HepG2 (cell line): ENCODE data around the gene GSTT2B. TPM values are rescaled to one million over a fixed set of nuclear protein-coding genes. Genes with fewer than 3 reads are reported as not detected.

Experiments used
- ATF2 ChIP-seq: sonication (generic); formaldehyde crosslinking; IDR thresholded peaks from 2 replicates; pipeline ENCODE4 v1.4.0; 2020; ENCODE audit warnings: missing genetic modification reagents
- ELF4 ChIP-seq: sonication (generic); formaldehyde crosslinking; IDR thresholded peaks from 2 replicates; pipeline ENCODE4 v1.5.0; 2020; ENCODE audit warnings: missing genetic modification reagents, mild to moderate bottlenecking, moderate library complexity, borderline replicate concordance
- FOXK1 ChIP-seq: sonication (generic); formaldehyde crosslinking; IDR thresholded peaks from 2 replicates; pipeline ENCODE4 v1.4.0; 2020; ENCODE audit warnings: low read depth, missing genetic modification reagents, borderline replicate concordance
- FOXK2 ChIP-seq: fragments of 450-650 bp; IDR thresholded peaks from 2 replicates; pipeline ENCODE4 v1.6.1; 2016
- IKZF5 ChIP-seq: IDR thresholded peaks from 2 replicates; pipeline ENCODE4 v1.6.1; 2018; ENCODE audit warnings: missing genetic modification reagents, mild to moderate bottlenecking, missing compliant biosample characterization
- JDP2 ChIP-seq: sonication (generic); formaldehyde crosslinking; IDR thresholded peaks from 2 replicates; pipeline ENCODE4 v1.8.1; 2022; ENCODE audit warnings: missing genetic modification reagents, borderline replicate concordance
- MAX ChIP-seq: IDR thresholded peaks from 2 replicates; pipeline ENCODE4 v1.6.1; 2012; ENCODE audit warnings: inconsistent platforms
- NONO ChIP-seq, 2 experiments: fragments of 450-650 bp in 1 of 2; sonication (generic) in 1 of 2; formaldehyde crosslinking in 1 of 2; IDR thresholded peaks in 1 of 2; conservative IDR thresholded peaks in 1 of 2; 2 replicates each; pipeline versions ENCODE4 v1.6.1 to v1.8.0; 2017 to 2022; ENCODE audit warnings: mild to moderate bottlenecking in 1 of 2, missing genetic modification reagents in 1 of 2, moderate library complexity in 1 of 2
- NR2F6 ChIP-seq, 2 experiments: IDR thresholded peaks; 2 replicates each; pipeline ENCODE4 v1.6.1; 2016; ENCODE audit warnings: antibody characterized with exemption in 1 of 2, mild to moderate bottlenecking in 1 of 2
- SMAD9 ChIP-seq: sonication (generic); formaldehyde crosslinking; IDR thresholded peaks from 2 replicates; pipeline ENCODE4 v1.5.1; 2020; ENCODE audit warnings: mild to moderate bottlenecking, missing genetic modification reagents
- SP1 ChIP-seq, 2 experiments: fragments of 450-650 bp in 1 of 2; sonication (generic) in 1 of 2; formaldehyde crosslinking in 1 of 2; IDR thresholded peaks; 2 replicates each; pipeline versions ENCODE4 v1.4.0 to v1.6.1; 2016 to 2020; ENCODE audit warnings: missing genetic modification reagents in 1 of 2
- TCF12 ChIP-seq, 2 experiments: fragments of 450-650 bp in 1 of 2; sonication (generic) in 1 of 2; formaldehyde crosslinking in 1 of 2; IDR thresholded peaks; 2 replicates each; pipeline versions ENCODE4 v1.6.1 to v1.8.0; 2017 to 2022; ENCODE audit warnings: antibody characterized with exemption in 1 of 2, mild to moderate bottlenecking in 1 of 2, missing genetic modification reagents in 1 of 2, moderate library complexity in 1 of 2
- ZC3H13 ChIP-seq: sonication (generic); formaldehyde crosslinking; IDR thresholded peaks from 2 replicates; pipeline ENCODE4 v1.8.1; 2023; ENCODE audit warnings: mild to moderate bottlenecking, missing genetic modification reagents, moderate library complexity
- ZFP36 ChIP-seq: fragments of 150-350 bp; IDR thresholded peaks from 2 replicates; pipeline ENCODE4 v1.6.1; 2018; ENCODE audit warnings: borderline replicate concordance, low read length, low read depth; ENCODE audit not compliant: partially characterized antibody
- ZFP62 ChIP-seq: sonication (generic); formaldehyde crosslinking; IDR thresholded peaks from 2 replicates; pipeline ENCODE4 v1.4.0; 2020; ENCODE audit warnings: missing genetic modification reagents
- ZKSCAN5 ChIP-seq: sonication (generic); formaldehyde crosslinking; IDR thresholded peaks from 2 replicates; pipeline ENCODE4 v1.5.1; 2020; ENCODE audit warnings: mild to moderate bottlenecking, missing genetic modification reagents
- ZNF335 ChIP-seq: sonication (generic); formaldehyde crosslinking; IDR thresholded peaks from 2 replicates; pipeline ENCODE4 v1.4.0; 2020; ENCODE audit warnings: missing genetic modification reagents
- ZNF746 ChIP-seq: sonication (generic); formaldehyde crosslinking; IDR thresholded peaks from 2 replicates; pipeline ENCODE4 v1.8.0; 2022; ENCODE audit warnings: mild to moderate bottlenecking, missing genetic modification reagents
- ZNF879 ChIP-seq: sonication (generic); formaldehyde crosslinking; IDR thresholded peaks from 2 replicates; pipeline ENCODE4 v1.8.1; 2023; ENCODE audit warnings: missing genetic modification reagents
- polyA plus RNA-seq, 8 experiments: library from polyadenylated mRNA; depleted of rRNA in 3 of 8; stranded (reverse) in 7 of 8; unstranded in 1 of 8; fragments of >200 nt; fragmentation: Illumina TruSeq in 4 of 8; extraction: Trizol in 4 of 8; gene quantifications; 2 replicates each; pipeline versions ENCODE4 v1.2.1 to v1.2.3, GENCODE V29; 2011 to 2016; ENCODE audit warnings: low read depth in 4 of 8, missing spikeins in 1 of 8, mixed read lengths in 1 of 8; ENCODE audit not compliant: insufficient read depth in 1 of 8
- total RNA-seq, 5 experiments: library from RNA; depleted of rRNA; stranded (reverse); fragments of >200 nt; fragmentation: Illumina TruSeq; extraction: Trizol; gene quantifications; 2 replicates each; pipeline ENCODE4 v1.2.3, GENCODE V29; 2016; ENCODE audit warnings: low read depth in 1 of 5
- TF ChIP-seq, protein P1 (sequence below): sonication (generic); formaldehyde crosslinking; IDR thresholded peaks from 2 replicates; pipeline ENCODE4 v1.8.1; 2023; ENCODE audit warnings: missing genetic modification reagents, mild to moderate bottlenecking, borderline replicate concordance
- TF ChIP-seq, protein P2 (sequence below): sonication (generic); formaldehyde crosslinking; IDR thresholded peaks from 2 replicates; pipeline ENCODE4 v1.5.0; 2020; ENCODE audit warnings: mild to moderate bottlenecking, missing genetic modification reagents, borderline replicate concordance

Gene GSTT2B
- total and polyA plus RNA-seq, 2 of the 13 experiments (the other 11 are each of a cell fraction or from before 2014, with no cell fraction given) = 1.5 to 3.9 TPM

GRCh38 chr22:23913661-23914353 lies 47.2 kb downstream of the GSTT2B start (continued):
- TF ChIP-seq FOXK1 (CRISPR knock-in tag) = peak; percentile 83; the same call in 1 of the 2 replicates
- TF ChIP-seq SMAD9 (CRISPR knock-in tag) = peak; percentile 56; the same call in 1 of the 2 replicates
- TF ChIP-seq ZNF879 (CRISPR knock-in tag) = 0 out of 2 replicates have a peak, but pooled peaks have one; percentile 53
- TF ChIP-seq JDP2 (CRISPR knock-in tag) = no peak
- peak; percentile 95 for TF ChIP-seq ELF4 (CRISPR knock-in tag)
- TF ChIP-seq ZFP36 = no peak
- peak; percentile 73; the same call in 1 of the 2 replicates for TF ChIP-seq ZNF335 (CRISPR knock-in tag)
- no peak for TF ChIP-seq SP1 (IDR thresholded peaks at IDR 0.05)
- peak; percentile 91 for TF ChIP-seq SP1 (CRISPR knock-in tag; IDR thresholded peaks at IDR 0.05)
- TF ChIP-seq NR2F6 (IDR thresholded peaks at IDR 0.05) = no peak
- peak; percentile 64; the same call in 1 of the 2 replicates for TF ChIP-seq NR2F6 (CRISPR knock-in tag; IDR thresholded peaks at IDR 0.05)
- TF ChIP-seq, protein P1, sequence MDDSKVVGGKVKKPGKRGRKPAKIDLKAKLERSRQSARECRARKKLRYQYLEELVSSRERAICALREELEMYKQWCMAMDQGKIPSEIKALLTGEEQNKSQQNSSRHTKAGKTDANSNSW (CRISPR knock-in tag) = peak; percentile 75; the same call in 1 of the 2 replicates
- no peak for TF ChIP-seq ZFP62 (CRISPR knock-in tag)
- peak; percentile 65; the same call in 1 of the 2 replicates for TF ChIP-seq ZNF746 (CRISPR knock-in tag)
- TF ChIP-seq, protein P2, sequence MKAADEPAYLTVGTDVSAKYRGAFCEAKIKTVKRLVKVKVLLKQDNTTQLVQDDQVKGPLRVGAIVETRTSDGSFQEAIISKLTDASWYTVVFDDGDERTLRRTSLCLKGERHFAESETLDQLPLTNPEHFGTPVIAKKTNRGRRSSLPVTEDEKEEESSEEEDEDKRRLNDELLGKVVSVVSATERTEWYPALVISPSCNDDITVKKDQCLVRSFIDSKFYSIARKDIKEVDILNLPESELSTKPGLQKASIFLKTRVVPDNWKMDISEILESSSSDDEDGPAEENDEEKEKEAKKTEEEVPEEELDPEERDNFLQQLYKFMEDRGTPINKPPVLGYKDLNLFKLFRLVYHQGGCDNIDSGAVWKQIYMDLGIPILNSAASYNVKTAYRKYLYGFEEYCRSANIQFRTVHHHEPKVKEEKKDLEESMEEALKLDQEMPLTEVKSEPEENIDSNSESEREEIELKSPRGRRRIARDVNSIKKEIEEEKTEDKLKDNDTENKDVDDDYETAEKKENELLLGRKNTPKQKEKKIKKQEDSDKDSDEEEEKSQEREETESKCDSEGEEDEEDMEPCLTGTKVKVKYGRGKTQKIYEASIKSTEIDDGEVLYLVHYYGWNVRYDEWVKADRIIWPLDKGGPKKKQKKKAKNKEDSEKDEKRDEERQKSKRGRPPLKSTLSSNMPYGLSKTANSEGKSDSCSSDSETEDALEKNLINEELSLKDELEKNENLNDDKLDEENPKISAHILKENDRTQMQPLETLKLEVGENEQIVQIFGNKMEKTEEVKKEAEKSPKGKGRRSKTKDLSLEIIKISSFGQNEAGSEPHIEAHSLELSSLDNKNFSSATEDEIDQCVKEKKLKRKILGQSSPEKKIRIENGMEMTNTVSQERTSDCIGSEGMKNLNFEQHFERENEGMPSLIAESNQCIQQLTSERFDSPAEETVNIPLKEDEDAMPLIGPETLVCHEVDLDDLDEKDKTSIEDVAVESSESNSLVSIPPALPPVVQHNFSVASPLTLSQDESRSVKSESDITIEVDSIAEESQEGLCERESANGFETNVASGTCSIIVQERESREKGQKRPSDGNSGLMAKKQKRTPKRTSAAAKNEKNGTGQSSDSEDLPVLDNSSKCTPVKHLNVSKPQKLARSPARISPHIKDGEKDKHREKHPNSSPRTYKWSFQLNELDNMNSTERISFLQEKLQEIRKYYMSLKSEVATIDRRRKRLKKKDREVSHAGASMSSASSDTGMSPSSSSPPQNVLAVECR (CRISPR knock-in tag) = peak; percentile 92
- TF ChIP-seq ZC3H13 (CRISPR knock-in tag) = peak; percentile 91
- peak; percentile 78 for TF ChIP-seq IKZF5 (CRISPR knock-in tag)
- peak; percentile 60; the same call in 1 of the 2 replicates for TF ChIP-seq ATF2 (CRISPR knock-in tag)
- TF ChIP-seq TCF12 (IDR thresholded peaks at IDR 0.05) = no peak
- no peak for TF ChIP-seq TCF12 (CRISPR knock-in tag; IDR thresholded peaks at IDR 0.05)
- peak; percentile 67; the same call in 1 of the 2 replicates for TF ChIP-seq FOXK2
- peak; percentile 55; the same call in 1 of the 2 replicates for TF ChIP-seq ZKSCAN5 (CRISPR knock-in tag)
- TF ChIP-seq MAX = peak; percentile 94
- TF ChIP-seq NONO (IDR thresholded peaks at IDR 0.05) = no peak
- TF ChIP-seq NONO (CRISPR knock-in tag; conservative IDR thresholded peaks at IDR 0.05) = peak; percentile 94
